Neutrophil (primary cell): ENCODE measurements around the gene PACSIN3.

Source experiments
- H3K27ac ChIP-seq: fragments of 200-600 bp; sonication (generic); 2 replicates; pipeline ENCODE4 v1.5.1; 2016; ENCODE audit warnings: mild to moderate bottlenecking, moderate library complexity
- H3K27me3 ChIP-seq: fragments of 200-600 bp; sonication (generic); 2 replicates; pipeline ENCODE4 v1.6.0; 2016; ENCODE audit warnings: mild to moderate bottlenecking
- H3K36me3 ChIP-seq: fragments of 200-600 bp; sonication (generic); 2 replicates; pipeline ENCODE4 v1.5.1; 2017
- H3K4me1 ChIP-seq, 2 experiments: fragments of 200-600 bp in 1 of 2; sonication (generic) in 1 of 2; 1 replicate in 1 of 2; 2 replicates in 1 of 2; pipeline versions ENCODE4 v1.5.1 to v1.6.1; 2013 to 2016; ENCODE audit warnings: low read depth in 1 of 2, low read length in 1 of 2, mild to moderate bottlenecking in 1 of 2, moderate library complexity in 1 of 2; ENCODE audit not compliant: control insufficient read depth in 1 of 2, insufficient read depth in 1 of 2
- H3K4me3 ChIP-seq, 2 experiments: fragments of 200-600 bp in 1 of 2; sonication (generic) in 1 of 2; 1 replicate in 1 of 2; 2 replicates in 1 of 2; pipeline ENCODE4 v1.5.1; 2013 to 2016; ENCODE audit warnings: low read depth in 1 of 2, low read length in 1 of 2, mild to moderate bottlenecking in 1 of 2, moderate library complexity in 1 of 2
- H3K9me3 ChIP-seq: fragments of 200-600 bp; sonication (generic); 2 replicates; pipeline ENCODE4 v1.5.1; 2016
- CTCF ChIP-seq: fragments of 200-600 bp; sonication (generic); IDR thresholded peaks from 2 replicates; pipeline ENCODE4 v1.5.1; 2016; ENCODE audit warnings: antibody characterized with exemption

PACSIN3 gene

GRCh38 chr11:47131136-47131535, 55.1 kb downstream of the PACSIN3 start:
- Histone ChIP-seq H3K27ac (no peak overlapping the region), H3K4me3 (no peak overlapping the region), H3K4me1 (no peaks in the 10 kb centered on the region), H3K9me3 (no peaks in the 10 kb centered on the region), H3K27me3 (no peaks in the 10 kb centered on the region), H3K36me3 (no peaks in the 10 kb centered on the region)
- no peak for TF ChIP-seq CTCF

- no peaks in the 10 kb centered on the region for H3K27me3 ChIP-seq
- H3K4me3 ChIP-seq, result no peak overlapping the region
- no peak overlapping the region for H3K27ac ChIP-seq
- no peak for TF ChIP-seq CTCF
- no peaks in the 10 kb centered on the region for H3K4me1 ChIP-seq
- no peaks in the 10 kb centered on the region for H3K36me3 ChIP-seq
- H3K9me3 ChIP-seq, result no peaks in the 10 kb centered on the region
Observed at GRCh38 chr11:47130543-47130942, 55.7 kb downstream of the PACSIN3 start.
